Endothelial cell of umbilical vein (primary cell): Measurements from ENCODE around the gene PTPRK. TPM values are rescaled to one million over a fixed set of nuclear protein-coding genes. Genes with fewer than 3 reads are reported as not detected.

Experiments
- BruUV-seq: library from RNA; stranded (reverse); fragments of 400-500 nt; replicated peaks from 2 replicates; lab custom pipeline; 2021; lab: Mats Ljungman, UMichigan
- CTCF ChIA-PET: fragments of 300-600, 350-600 bp; sonication (Branson Sonifier 250); formaldehyde crosslinking; loops from one replicate; lab custom pipeline; 2021; ENCODE audit warnings: antibody characterized with exemption, inconsistent platforms; lab: Charles Lee
- POLR2A ChIA-PET: fragments of 300-600, 350-600 bp; sonication (Branson Sonifier 250); formaldehyde crosslinking; loops from one replicate; lab custom pipeline; 2021; ENCODE audit warnings: antibody characterized with exemption, inconsistent platforms; lab: Charles Lee
- DNase-seq: peaks from one replicate; pipeline ENCODE4 v3.0.0-alpha.2; 2011; ENCODE audit warnings: low read depth, low spot score
- FAIRE-seq: peaks from 2 replicates; lab custom pipeline; 2011; peaks lifted over from hg19 to GRCh38; lab: Jason Lieb, UNC
- H2AFZ ChIP-seq: 2 replicates; pipeline ENCODE4 v1.6.0; 2012; ENCODE audit warnings: low read depth, low read length, control low read depth, inconsistent platforms
- H3K27ac ChIP-seq: 2 replicates; pipeline ENCODE4 v1.5.1; 2011; ENCODE audit warnings: low read depth, mild to moderate bottlenecking, control low read depth, low read length, moderate library complexity; ENCODE audit not compliant: insufficient read depth
- H3K27me3 ChIP-seq, 2 experiments: 2 replicates each; pipeline versions ENCODE4 v1.6.0 to v1.6.1; 2011; ENCODE audit warnings: low read length in 2 of 2, mixed read lengths in 1 of 2; ENCODE audit not compliant: control insufficient read depth in 2 of 2, insufficient read depth in 2 of 2
- H3K36me3 ChIP-seq, 2 experiments: 2 replicates in 1 of 2; 3 replicates in 1 of 2; pipeline ENCODE4 v1.5.1; 2011; ENCODE audit warnings: low read length in 2 of 2, mild to moderate bottlenecking in 1 of 2, moderate library complexity in 1 of 2; ENCODE audit not compliant: control insufficient read depth in 2 of 2, insufficient read depth in 2 of 2; ENCODE audit errors: extremely low read depth in 1 of 2
- H3K4me1 ChIP-seq: 3 replicates; pipeline ENCODE4 v1.5.1; 2011; ENCODE audit warnings: mild to moderate bottlenecking, low read length; ENCODE audit not compliant: control insufficient read depth, insufficient read depth; ENCODE audit errors: extremely low read depth
- H3K4me2 ChIP-seq: 2 replicates; pipeline ENCODE4 v1.6.1; 2011; ENCODE audit warnings: low read length, control low read depth, mixed read lengths; ENCODE audit not compliant: insufficient read depth
- H3K4me3 ChIP-seq, 3 experiments: fragments of 200-600 bp in 1 of 3; sonication (generic), shearing (Covaris generic) in 1 of 3; replicated peaks in 1 of 3; 2 replicates each; pipeline ENCODE4 v1.5.1; 2011 to 2016; ENCODE audit warnings: control low read depth in 3 of 3, low read length in 3 of 3, mild to moderate bottlenecking in 2 of 3, inconsistent platforms in 1 of 3, low read depth in 1 of 3, moderate library complexity in 1 of 3; ENCODE audit not compliant: insufficient read depth in 1 of 3
- H3K79me2 ChIP-seq: 2 replicates; pipeline ENCODE4 v1.6.0; 2012; ENCODE audit warnings: low read length, inconsistent platforms; ENCODE audit not compliant: control insufficient read depth, insufficient read depth
- H3K9ac ChIP-seq: replicated peaks from 2 replicates; pipeline ENCODE3; 2011; ENCODE audit warnings: low read length, control low read depth; ENCODE audit not compliant: insufficient read depth; ENCODE audit errors: extremely low read depth
- H3K9me1 ChIP-seq: replicated peaks from 3 replicates; pipeline ENCODE4 v1.6.0; 2011; ENCODE audit warnings: mild to moderate bottlenecking, low read length; ENCODE audit not compliant: control insufficient read depth, insufficient read depth; ENCODE audit errors: extremely low read depth
- H3K9me3 ChIP-seq: replicated peaks from 2 replicates; pipeline ENCODE4 v1.5.1; 2012; ENCODE audit warnings: low read length, inconsistent platforms; ENCODE audit not compliant: control insufficient read depth, insufficient read depth
- H4K20me1 ChIP-seq: replicated peaks from 2 replicates; pipeline ENCODE3; 2011; ENCODE audit warnings: mild to moderate bottlenecking, low read length; ENCODE audit not compliant: control insufficient read depth, insufficient read depth; ENCODE audit errors: extremely low read depth
- CTCF ChIP-seq, 2 donors: IDR thresholded peaks; 1 replicate in 1 of 2; 2 replicates in 1 of 2; pipeline ENCODE4 v1.5.1; 2011; ENCODE audit warnings: low read length in 2 of 2, mild to moderate bottlenecking in 2 of 2, moderate library complexity in 2 of 2, control low read depth in 1 of 2, inconsistent platforms in 1 of 2, low read depth in 1 of 2; ENCODE audit not compliant: insufficient read depth in 1 of 2; ENCODE audit errors: extremely low read depth in 1 of 2
- EZH2 ChIP-seq: IDR thresholded peaks from 2 replicates; pipeline ENCODE4 v1.6.1; 2012; ENCODE audit warnings: borderline replicate concordance, low read depth, mild to moderate bottlenecking, moderate library complexity, low read length, inconsistent platforms; ENCODE audit not compliant: severe bottlenecking
- FOS ChIP-seq: IDR thresholded peaks from 2 replicates; pipeline ENCODE4 v1.6.1; 2011; ENCODE audit warnings: mild to moderate bottlenecking, low read length, moderate library complexity, borderline replicate concordance; ENCODE audit not compliant: insufficient read depth
- GATA2 ChIP-seq: IDR thresholded peaks from 2 replicates; pipeline ENCODE4 v1.7.0; 2011; ENCODE audit warnings: low read depth, mild to moderate bottlenecking, moderate library complexity, mixed read lengths, low read length; ENCODE audit not compliant: insufficient read length, insufficient read depth
- JUN ChIP-seq: IDR thresholded peaks from 2 replicates; pipeline ENCODE4 v1.6.1; 2011; ENCODE audit warnings: borderline replicate concordance, low read depth; ENCODE audit not compliant: insufficient read length, insufficient read depth
- MAX ChIP-seq: IDR thresholded peaks from 2 replicates; pipeline ENCODE4 v1.6.1; 2011; ENCODE audit not compliant: insufficient read depth, insufficient read length
- MYC ChIP-seq: IDR thresholded peaks from one replicate; pipeline ENCODE4 v1.6.1; 2011; ENCODE audit warnings: mild to moderate bottlenecking, low read depth, low read length
- POLR2A ChIP-seq: IDR thresholded peaks from 2 replicates; pipeline ENCODE4 v1.6.1; 2012; ENCODE audit warnings: low read depth, mild to moderate bottlenecking, control low read depth, low read length
- POLR2AphosphoS5 ChIP-seq: IDR thresholded peaks from 2 replicates; pipeline ENCODE4 v1.6.1; 2012; ENCODE audit warnings: low read depth, mild to moderate bottlenecking, control low read depth, low read length, moderate library complexity; ENCODE audit not compliant: insufficient read depth
- dilution Hi-C: fragments of 300-500 bp; cut with MboI; formaldehyde crosslinking; loops from one replicate; pipeline ENCODE4 v1.15.0; 2019; ENCODE audit warnings: low sequenced_read_pairs; ENCODE audit not compliant: extremely low pct_ligation_motif_present
- intact Hi-C: fragments of 100-400 bp; cut with micrococcal nuclease; formaldehyde crosslinking; loops from one replicate; pipeline ENCODE4 v1.10.0; 2022
- polyA plus RNA-seq, 4 experiments: library from polyadenylated mRNA; depleted of rRNA in 3 of 4; stranded (reverse) in 3 of 4; unstranded in 1 of 4; fragments of >200 nt; gene quantifications; 2 replicates each; pipeline versions ENCODE4 v1.2.1 to v1.2.3, GENCODE V29; 2011 to 2012; ENCODE audit warnings: missing spikeins in 1 of 4
- total RNA-seq: library from RNA; stranded (reverse); gene quantifications from 2 replicates; pipeline ENCODE4 v1.2.3, GENCODE V29; 2021

Gene PTPRK
- total and polyA plus RNA-seq, 2 donors (not counting 3 experiments of a cell fraction or from before 2014, with no cell fraction given) = 15.2 to 74.0 TPM

- Histone ChIP-seq H3K4me2 (no peak overlapping the region), H3K4me1 (peaks cover 18% of the 10 kb centered on the region), H3K27ac (no peak overlapping the region), H3K9ac (no peak overlapping the region), H3K9me3 (no peaks in the 10 kb centered on the region), H3K27me3 (no peaks in the 10 kb centered on the region), H3K79me2 (no peaks in the 10 kb centered on the region), H3K4me3 (no peak overlapping the region), H2AFZ (no peak overlapping the region), H3K9me1 (no peaks in the 10 kb centered on the region), H3K36me3 (no peaks in the 10 kb centered on the region), H4K20me1 (no peaks in the 10 kb centered on the region)
- no peak for FAIRE-seq
- no peak for DNase-seq
- POLR2A ChIA-PET = no interaction called here
- CTCF ChIA-PET = interaction anchor here (1.1 kb wide), 1 partner anchor 14 kb away, joined by 3 read pairs; no protein-coding TSS in a partner anchor
- no peak for TF ChIP-seq CTCF (IDR thresholded peaks at IDR 0.05; ENCODE audit: extremely low read depth in 1 of 2, insufficient read depth in 1 of 2, low read depth in 1 of 2, low read length in 2 of 2)
- TF ChIP-seq MAX = no peak
- no peak for TF ChIP-seq MYC
- TF ChIP-seq POLR2A = no peak
- TF ChIP-seq FOS = no peak
- no peak for TF ChIP-seq POLR2AphosphoS5
- no peak for TF ChIP-seq GATA2
- TF ChIP-seq EZH2 = no peak
- no peak for TF ChIP-seq JUN
- dilution Hi-C loops = no loop called here
- BruUV-seq = no TSS peak
- intact Hi-C loops = no loop called here
These were observed 585.4 kb downstream of the PTPRK start for GRCh38 chr6:127934956-127935355.
